ENCODE measurements around the gene PRKN.

GRCh38 chr6:161487694-161488093 is 1239.9 kb downstream of the PRKN start:
- no peak for TF ChIP-seq CTCF (conservative IDR thresholded peaks at IDR 0.05 in 1 of 2, IDR thresholded peaks at IDR 0.05 in 1 of 2; ENCODE audit: low read depth in 1 of 2, low read length in 2 of 2)
- TF ChIP-seq EZH2 (IDR thresholded peaks at IDR 0.05; ENCODE audit: low read length, missing control alignments): no peak

Measured in fibroblast of lung (primary cell).